Stomach smooth muscle (tissue), 2 donors: ENCODE results near the gene DDC.
A peak's percentile ranks its signal among the peaks of the same experiment; 100 is the strongest.
"Not testable (repeated sequence)": the region's sequence is repeated elsewhere in the genome, so short reads cannot be mapped to it uniquely, and the experiment has no call there.

Source experiments
- H3K27ac ChIP-seq: one replicate; pipeline ENCODE4 v1.7.0; 2013; ENCODE audit warnings: mild to moderate bottlenecking, low read length, inconsistent platforms
- H3K27me3 ChIP-seq, 2 donors: one replicate each; pipeline ENCODE4 v1.7.0; 2013; ENCODE audit warnings: low read length in 2 of 2; ENCODE audit not compliant: insufficient read depth in 2 of 2, control insufficient read depth in 1 of 2
- H3K36me3 ChIP-seq, 2 donors: one replicate each; pipeline ENCODE4 v1.7.0; 2013; ENCODE audit warnings: low read length in 2 of 2; ENCODE audit not compliant: control insufficient read depth in 2 of 2, insufficient read depth in 2 of 2
- H3K4me1 ChIP-seq: one replicate; pipeline ENCODE4 v1.7.0; 2013; ENCODE audit warnings: low read length; ENCODE audit not compliant: control insufficient read depth, insufficient read depth
- H3K4me3 ChIP-seq, 2 donors: one replicate each; pipeline ENCODE4 v1.7.0; 2013; ENCODE audit warnings: low read length in 2 of 2
- H3K9ac ChIP-seq, 2 donors: one replicate each; pipeline ENCODE4 v1.7.0; 2013; ENCODE audit warnings: low read length in 2 of 2, mild to moderate bottlenecking in 1 of 2
- H3K9me3 ChIP-seq, 2 donors: one replicate each; pipeline ENCODE4 v1.7.0; 2013; ENCODE audit warnings: low read length in 2 of 2; ENCODE audit not compliant: control insufficient read depth in 2 of 2
- donor health status: healthy.
- donor health status: Pancreatic carcinoma.

DDC gene

GRCh38 chr7:50528266-50529092 is 36.7 kb downstream of the DDC start:
- Histone ChIP-seq H3K36me3 (no peaks in the 10 kb centered on the region), H3K4me1 (no peaks in the 10 kb centered on the region), H3K4me3 (no peak overlapping the region), H3K27me3 (peaks cover 0 to 2% of the 10 kb centered on the region in 2 donors), H3K27ac (no peak overlapping the region), H3K9me3 (no peaks in the 10 kb centered on the region), H3K9ac (no peak overlapping the region)

DNA sequence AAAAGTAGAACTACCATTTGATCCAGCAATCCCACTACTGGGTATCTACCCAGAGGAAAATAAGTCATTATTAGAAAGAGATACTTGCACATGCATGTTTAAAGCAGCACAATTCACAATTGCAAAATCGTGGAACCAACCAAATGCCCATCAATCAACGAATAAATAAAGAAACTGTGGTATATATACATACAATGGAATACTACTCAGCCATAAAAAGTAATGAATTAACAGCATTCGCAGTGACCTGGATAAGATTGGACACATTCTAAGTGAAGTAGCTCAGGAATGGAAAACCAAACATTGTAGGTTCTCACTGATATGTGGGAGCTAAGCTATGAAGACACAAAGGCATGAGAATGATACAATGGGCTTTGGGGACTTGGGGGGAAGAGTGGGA is 45.9 kb downstream of the DDC start:
- H3K36me3 ChIP-seq, H3K27me3 ChIP-seq, H3K9ac ChIP-seq, H3K4me3 ChIP-seq, H3K27ac ChIP-seq, H3K9me3 ChIP-seq, H3K4me1 ChIP-seq: not testable (repeated sequence)

- Histone ChIP-seq H3K4me1 (no peaks in the 10 kb centered on the region), H3K27me3 (no peaks in the 10 kb centered on the region), H3K9me3 (no peaks in the 10 kb centered on the region), H3K36me3 (no peaks in the 10 kb centered on the region), H3K27ac (no peak overlapping the region), H3K4me3 (no peak overlapping the region), H3K9ac (no peak overlapping the region)
Observed at GRCh38 chr7:50513166-50513871, 51.9 kb downstream of the DDC start.

DNA sequence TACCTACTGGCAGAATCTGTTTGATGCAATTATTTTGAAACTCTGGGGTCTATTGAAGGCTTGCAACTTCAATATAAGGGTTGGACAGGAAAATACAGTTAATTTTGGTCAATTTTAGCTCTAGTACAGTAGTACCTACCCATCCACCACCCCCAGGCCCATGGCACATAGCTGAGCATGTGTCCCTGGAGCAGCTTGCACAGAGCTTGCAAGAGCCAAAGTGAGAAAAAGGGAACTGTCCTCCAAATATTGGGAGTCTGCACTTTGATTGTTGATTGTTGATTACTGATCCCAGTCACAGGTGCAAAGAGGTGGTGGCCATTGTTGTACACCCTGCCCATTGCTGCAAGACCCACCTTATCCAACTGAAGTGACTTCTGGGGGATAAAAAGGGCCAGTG is 52.8 kb downstream of the DDC start:
- Histone ChIP-seq H3K4me3 (no peak overlapping the region), H3K36me3 (no peaks in the 10 kb centered on the region), H3K27ac (no peak overlapping the region), H3K9me3 (no peaks in the 10 kb centered on the region), H3K9ac (no peak overlapping the region), H3K27me3 (no peaks in the 10 kb centered on the region), H3K4me1 (no peaks in the 10 kb centered on the region)

- Histone ChIP-seq H3K27me3 (no peaks in the 10 kb centered on the region), H3K27ac (no peak overlapping the region), H3K4me1 (no peaks in the 10 kb centered on the region), H3K36me3 (no peaks in the 10 kb centered on the region), H3K9me3 (no peaks in the 10 kb centered on the region), H3K9ac (no peak overlapping the region), H3K4me3 (no peak overlapping the region)
Observed at GRCh38 chr7:50509459-50509858, 55.7 kb downstream of the DDC start.

DNA sequence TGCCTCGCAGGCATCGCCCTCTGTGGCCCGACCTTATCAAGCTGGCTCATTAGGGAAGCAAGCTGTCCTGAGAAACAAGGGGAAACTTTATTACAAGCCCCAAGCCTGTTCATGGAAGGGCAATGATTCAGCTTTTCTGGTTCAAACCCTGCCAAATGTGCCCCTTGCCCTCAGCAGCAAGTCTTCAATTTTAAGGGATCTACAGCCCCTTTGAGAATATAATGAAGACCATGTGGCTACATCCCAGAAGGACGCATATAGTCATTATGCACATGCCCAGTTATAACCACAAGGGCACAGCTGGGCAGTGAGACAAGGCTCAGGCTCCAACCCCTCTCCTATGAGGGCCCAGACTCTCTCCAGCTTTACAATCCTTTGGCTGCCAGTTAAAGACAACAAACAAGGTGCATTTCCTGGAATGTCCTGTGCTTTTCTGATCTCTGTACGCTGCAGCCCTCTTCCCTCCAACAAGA is 56.7 kb downstream of the DDC start:
- Histone ChIP-seq H3K27me3 (no peaks in the 10 kb centered on the region), H3K36me3 (no peaks in the 10 kb centered on the region), H3K9ac (no peak overlapping the region), H3K27ac (no peak overlapping the region), H3K4me1 (no peaks in the 10 kb centered on the region), H3K4me3 (no peak overlapping the region), H3K9me3 (no peaks in the 10 kb centered on the region)

DNA sequence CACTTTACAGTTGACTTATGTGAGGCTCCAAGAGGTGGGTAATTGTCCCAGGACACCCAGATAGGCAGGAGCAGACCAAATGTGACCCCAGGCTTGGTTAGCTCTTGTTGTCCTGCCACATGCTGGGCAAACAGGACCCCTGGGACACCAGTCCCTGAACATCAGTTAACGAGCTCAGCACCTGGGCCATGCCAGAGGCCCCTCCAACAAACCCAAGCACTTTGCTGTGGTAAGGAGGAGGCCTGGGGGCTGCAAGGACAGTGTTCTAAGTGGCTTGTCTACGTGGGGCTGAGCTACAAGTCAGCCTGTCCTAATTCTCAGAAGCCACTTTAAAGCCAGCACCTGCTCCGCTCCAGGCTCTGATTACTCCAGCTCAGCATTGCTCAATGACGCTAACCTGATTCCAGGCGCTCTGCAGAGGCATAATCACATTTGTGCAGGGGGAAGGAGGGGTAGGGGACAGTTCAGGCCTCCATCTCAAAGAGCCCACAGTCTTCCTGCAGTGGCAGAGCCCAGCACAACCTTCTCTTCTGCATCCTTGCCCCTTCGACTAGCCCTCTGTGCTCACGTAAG is 57.2 kb downstream of the DDC start:
- Histone ChIP-seq H3K27me3 (no peaks in the 10 kb centered on the region), H3K27ac (no peak overlapping the region), H3K9ac (no peak overlapping the region), H3K4me1 (peaks cover under 1% of the 10 kb centered on the region), H3K9me3 (no peaks in the 10 kb centered on the region), H3K36me3 (no peaks in the 10 kb centered on the region), H3K4me3 (no peak overlapping the region)

GRCh38 chr7:50505553-50506210 is 59.5 kb downstream of the DDC start:
- no peaks in the 10 kb centered on the region for H3K27me3 ChIP-seq
- H3K27ac ChIP-seq, result no peak overlapping the region
- peaks cover 15% of the 10 kb centered on the region for H3K4me1 ChIP-seq
- H3K36me3 ChIP-seq, result no peaks in the 10 kb centered on the region
- no peak overlapping the region for H3K9ac ChIP-seq
- no peaks in the 10 kb centered on the region for H3K9me3 ChIP-seq
- no peak overlapping the region for H3K4me3 ChIP-seq

GRCh38 chr7:50504646-50505546 is 60.3 kb downstream of the DDC start:
- Histone ChIP-seq H3K27me3 (no peaks in the 10 kb centered on the region), H3K27ac (no peak overlapping the region), H3K4me1 (peaks cover 15% of the 10 kb centered on the region), H3K36me3 (no peaks in the 10 kb centered on the region), H3K4me3 (no peak overlapping the region), H3K9ac (no peak overlapping the region), H3K9me3 (no peaks in the 10 kb centered on the region)

DNA sequence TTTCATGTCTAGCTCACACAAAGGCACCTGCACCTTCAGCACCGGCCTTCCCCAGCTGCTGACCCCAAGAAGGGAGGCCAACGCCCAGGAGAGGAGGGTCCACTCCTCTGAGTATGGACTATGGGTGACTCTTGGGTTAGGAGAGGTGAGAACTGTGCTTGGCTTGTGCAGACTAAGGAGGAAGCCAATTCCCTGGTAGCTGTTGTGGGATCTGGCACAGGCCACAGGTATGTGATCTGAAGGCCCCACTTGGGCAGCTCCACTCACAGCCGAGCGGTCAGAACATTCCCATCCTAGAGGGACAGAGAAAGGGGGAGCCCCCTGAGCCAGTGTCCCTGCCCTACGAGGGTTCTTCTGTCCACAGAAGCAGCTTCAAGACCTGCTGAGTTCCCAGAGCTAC is 62.3 kb downstream of the DDC start:
- Histone ChIP-seq H3K9me3 (no peaks in the 10 kb centered on the region), H3K27me3 (no peaks in the 10 kb centered on the region), H3K27ac (peak overlapping the region; percentile 24), H3K4me1 (peaks cover 18% of the 10 kb centered on the region), H3K9ac (peak overlapping the region in 1 of 2 donors; percentile 3), H3K4me3 (no peak overlapping the region), H3K36me3 (no peaks in the 10 kb centered on the region)
